COLO829 (cell line): ENCODE data around the gene HACD2.

Experiments
- DNase-seq: peaks from one replicate; pipeline ENCODE4 v3.0.0; 2012; ENCODE audit warnings: low spot score

HACD2 gene

DNA sequence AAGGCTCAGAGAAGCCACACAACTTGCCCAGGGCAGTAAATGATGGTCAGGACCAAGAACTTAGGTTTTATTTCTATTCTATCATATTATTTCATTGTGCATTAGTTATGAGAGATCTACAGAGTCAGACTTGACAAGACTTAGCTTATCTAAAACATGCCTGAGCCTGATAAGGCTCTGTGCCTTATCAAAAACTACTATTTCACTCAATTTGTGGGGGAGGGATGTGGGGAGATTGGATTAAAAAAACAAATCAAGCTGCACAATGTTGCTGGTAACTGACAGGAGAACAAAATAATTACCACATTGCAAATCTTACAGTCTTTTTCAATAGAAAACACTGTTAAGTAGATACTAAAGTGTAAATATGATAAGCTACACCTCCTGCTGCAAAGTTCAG, 16.0 kb downstream of the HACD2 start:
- DNase-seq = no peak

DNA sequence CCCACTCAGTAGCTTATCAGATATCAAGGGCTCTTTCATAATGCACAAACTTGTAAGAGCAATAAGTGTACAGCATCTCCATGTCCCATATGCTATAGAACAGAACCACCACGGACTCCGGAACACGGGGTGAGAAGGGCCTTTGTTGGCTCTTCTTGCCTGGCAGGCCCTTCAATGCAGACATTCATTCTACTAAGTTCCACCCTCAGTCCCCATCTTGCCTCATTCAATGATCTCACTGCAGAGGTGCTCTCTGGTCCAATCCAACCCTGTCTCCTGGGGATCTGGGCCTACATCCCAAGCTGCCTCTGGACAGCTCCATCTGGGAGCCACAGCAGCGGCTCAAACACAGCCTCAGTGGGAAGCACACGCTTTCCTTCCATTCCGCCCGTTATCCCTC, 16.8 kb downstream of the HACD2 start:
- peak; percentile 83 for DNase-seq

GRCh38 chr3:123564056-123564455, 20.8 kb downstream of the HACD2 start:
- DNase-seq = no peak

DNA sequence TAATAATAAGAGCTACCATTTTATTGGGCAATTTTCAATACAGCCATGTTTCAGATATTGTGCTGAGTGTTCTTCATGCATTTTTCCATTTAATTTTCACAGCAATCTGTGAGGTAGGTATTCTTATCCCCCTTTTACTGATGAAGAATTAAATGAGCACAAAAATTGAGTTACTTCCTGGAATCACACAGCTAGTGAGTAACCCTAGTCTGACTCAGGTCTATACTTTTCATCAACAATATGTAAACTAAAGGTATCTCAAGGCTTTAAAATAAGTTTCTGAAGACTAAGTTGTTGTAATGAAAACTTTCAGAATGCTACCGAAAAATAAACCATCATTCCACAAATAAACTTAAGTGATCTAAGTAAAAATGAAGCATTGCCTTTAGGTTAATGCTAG, 22.3 kb downstream of the HACD2 start:
- DNase-seq = no peak

DNA sequence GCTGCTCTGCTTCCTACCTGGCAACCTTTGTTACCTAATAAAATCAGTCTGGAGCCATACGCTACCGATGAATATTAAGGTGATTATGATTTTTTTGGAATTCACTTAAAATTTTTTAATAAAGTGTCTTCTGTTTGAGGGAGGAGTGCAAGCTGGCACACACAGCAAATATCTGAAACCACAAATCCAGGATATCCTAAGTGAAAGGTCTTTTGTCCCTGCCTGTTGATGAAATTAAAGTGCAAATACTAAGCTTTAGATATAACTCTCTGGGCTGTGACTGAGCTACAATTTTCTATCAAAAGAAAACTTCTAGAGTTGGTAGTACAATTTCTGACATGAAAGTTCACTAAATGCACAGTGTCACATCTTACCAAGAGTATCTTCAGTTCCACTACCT, 23.7 kb downstream of the HACD2 start:
- DNase-seq = peak; percentile 66

DNA sequence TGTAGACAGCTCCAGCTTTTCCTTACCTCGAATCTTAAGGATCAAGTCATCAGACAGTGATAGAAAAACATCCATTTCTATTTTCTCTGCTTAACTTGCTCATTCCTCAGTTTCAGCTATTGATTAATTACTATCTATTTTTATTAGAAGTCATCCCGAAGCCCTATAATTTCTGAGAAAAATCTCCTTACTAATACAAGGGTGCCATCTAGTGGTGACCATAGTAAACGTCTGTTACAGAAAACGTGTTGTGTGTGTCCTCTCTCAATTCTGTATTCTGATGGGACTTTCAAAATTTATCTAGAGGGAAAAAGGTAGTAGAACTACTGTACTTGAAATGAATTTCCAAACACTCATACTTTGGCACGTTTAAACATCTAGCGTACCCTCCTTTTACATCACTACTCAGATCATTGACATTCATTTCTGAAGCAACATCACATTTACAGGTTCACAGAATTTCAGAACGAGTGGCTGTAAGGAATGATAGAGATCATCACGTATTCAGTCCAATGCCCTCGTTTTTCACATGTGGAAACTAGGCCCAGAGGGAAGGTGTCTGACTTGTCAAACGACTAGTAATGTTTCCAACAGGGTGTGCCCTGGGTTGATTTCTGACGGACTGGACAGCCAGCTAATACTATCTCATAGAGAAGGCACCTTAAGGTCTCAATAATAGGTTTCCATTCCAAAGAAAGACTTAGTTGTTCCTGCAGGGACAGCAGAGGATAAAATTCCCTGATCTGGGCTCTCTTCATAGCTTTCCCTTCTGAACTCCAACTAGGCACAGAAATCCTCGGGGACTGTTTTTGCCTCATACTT, 25.6 kb downstream of the HACD2 start:
- DNase-seq = peak; percentile 72

DNA sequence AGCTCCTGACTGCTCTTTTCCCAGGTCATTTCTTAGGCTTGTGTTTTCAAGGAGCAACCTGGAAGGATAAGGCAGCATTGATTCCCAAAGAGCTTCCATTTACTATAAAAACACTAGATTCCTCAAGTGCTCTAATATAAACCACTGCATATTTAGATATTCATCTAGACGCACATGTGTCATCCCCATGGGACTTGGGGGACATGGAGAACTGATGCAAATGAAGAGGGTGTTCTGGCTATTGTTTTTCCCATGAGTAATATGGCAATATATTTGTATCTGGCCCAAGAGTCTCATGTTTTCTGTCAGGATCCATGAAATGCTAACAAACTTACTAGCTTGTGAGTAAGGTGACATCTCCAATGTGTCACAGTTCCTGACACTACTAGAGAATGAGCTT, 31.3 kb downstream of the HACD2 start:
- no peak for DNase-seq

GRCh38 chr3:123552768-123553167, 32.1 kb downstream of the HACD2 start:
- DNase-seq = no peak

DNA sequence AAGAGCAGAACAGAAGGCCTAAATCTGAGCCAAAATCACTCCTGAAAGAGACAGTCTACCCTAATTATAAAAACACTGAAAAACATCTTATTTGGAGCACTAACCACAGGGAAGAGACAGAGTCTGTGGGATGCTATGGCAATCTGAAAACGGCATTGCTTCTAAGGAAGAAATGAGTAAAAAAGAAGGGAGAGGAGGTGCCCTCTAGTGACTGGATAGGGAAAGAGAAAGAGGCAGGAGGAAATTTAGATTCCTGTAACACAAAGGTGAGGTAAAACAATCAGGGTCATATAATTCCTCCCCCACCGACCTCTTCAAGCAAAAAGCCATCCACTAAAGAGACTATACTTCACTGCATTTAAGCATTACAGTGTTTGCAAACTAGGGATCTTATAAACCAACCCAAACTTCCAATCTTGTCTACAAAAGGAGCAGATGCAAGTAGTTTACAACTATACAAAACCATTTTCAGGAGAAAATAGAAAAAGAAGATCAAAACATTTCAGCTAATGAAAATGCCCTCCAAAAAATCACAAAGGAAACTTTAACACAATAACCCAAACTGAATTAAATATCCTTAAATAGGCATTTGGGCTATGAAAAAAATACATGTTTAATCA, 32.6 kb downstream of the HACD2 start:
- no peak for DNase-seq

GRCh38 chr3:123547881-123548519, 36.9 kb downstream of the HACD2 start:
- no peak for DNase-seq

- DNase-seq = peak; percentile 35
These were observed 38.6 kb downstream of the HACD2 start for GRCh38 chr3:123546133-123546755.

DNA sequence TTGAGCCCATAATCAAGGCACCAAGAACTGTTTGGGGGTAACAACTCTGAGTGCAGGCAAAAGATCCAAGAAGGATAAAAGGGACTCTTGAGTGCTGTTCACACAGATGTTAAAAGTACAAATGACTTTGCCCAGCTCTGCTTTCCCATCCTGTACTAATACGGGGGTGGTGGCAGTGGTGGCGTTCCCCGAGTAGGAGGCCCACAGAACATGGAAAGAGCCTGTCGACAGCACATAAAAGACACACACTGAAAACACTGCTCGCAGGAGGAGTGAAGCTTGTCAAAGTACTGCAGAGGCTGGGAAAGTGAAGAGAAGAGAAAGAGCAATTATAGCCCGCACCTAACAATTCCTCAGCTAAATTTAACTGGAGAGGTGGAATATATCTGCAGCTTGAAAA, 40.9 kb downstream of the HACD2 start:
- DNase-seq = no peak

DNA sequence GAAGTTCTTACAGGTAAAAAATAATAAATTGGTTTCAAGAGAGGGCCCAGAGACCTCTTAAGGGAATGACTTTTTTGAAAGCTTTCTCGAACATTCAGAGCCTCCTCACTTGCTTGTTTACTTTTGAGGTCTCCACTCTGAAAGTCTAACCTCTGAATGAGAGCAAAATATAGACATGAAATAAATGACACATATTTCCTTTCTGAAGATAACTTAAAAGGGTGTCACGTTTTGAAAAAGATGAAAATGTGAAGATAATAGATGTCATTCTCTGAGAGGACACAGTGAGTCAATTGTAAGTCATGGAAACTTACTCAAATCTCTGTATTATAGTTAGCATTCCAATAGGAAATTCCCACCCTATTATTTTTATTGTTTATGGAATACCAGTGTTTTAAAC, 44.6 kb downstream of the HACD2 start:
- DNase-seq = no peak

DNA sequence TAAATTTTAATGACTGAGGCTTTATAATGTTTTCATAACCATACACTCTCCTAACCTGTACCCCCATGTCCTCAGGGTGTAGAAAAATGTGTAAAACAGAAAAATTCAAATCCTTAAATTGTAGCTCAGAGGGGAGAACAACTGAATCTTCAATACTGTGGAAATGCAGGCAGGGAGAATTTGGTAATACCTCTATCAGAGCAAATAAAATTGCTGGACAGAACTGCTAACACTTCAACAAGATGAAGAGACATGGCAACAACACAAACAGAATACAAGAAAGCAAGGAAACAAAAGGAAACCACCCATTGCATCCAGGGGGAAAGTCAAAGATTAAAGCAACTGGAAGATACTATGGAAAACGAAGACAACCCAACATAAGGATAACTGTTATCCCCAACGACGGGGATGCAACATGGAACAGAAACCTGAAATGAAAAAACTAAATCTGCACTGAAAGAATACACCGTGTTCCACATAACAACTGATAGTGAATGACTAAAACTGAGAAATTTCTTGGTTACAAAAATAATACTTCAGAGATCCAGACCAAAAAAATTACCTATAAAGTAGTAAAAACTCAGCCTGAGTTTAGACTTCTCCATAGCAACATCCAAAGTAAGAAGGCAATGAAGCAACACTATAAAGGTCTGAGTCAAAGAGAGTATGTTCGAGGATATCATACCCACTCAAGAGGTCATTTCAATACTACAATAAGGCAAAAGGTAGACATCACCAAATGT, 48.5 kb downstream of the HACD2 start:
- DNase-seq = no peak

GRCh38 chr3:123535580-123535979, 49.3 kb downstream of the HACD2 start:
- DNase-seq = no peak

DNA sequence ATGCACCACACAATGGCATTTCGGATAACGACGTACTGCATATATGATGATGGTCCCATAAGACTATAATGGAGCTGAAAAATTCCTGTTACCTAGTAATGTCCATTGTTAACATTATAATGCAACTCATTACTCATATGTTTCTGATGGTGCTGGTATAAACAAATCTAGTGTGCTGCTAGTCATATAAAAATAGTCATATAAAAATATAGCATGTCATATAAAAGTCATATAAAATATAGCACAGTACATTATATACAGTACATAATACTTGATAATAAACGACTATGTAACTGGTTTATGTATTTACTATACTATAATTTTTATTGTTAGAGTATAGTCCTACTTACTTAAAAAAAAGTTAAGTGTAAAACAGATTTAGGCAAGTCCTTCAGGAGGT, 50.6 kb downstream of the HACD2 start:
- no peak for DNase-seq

DNA sequence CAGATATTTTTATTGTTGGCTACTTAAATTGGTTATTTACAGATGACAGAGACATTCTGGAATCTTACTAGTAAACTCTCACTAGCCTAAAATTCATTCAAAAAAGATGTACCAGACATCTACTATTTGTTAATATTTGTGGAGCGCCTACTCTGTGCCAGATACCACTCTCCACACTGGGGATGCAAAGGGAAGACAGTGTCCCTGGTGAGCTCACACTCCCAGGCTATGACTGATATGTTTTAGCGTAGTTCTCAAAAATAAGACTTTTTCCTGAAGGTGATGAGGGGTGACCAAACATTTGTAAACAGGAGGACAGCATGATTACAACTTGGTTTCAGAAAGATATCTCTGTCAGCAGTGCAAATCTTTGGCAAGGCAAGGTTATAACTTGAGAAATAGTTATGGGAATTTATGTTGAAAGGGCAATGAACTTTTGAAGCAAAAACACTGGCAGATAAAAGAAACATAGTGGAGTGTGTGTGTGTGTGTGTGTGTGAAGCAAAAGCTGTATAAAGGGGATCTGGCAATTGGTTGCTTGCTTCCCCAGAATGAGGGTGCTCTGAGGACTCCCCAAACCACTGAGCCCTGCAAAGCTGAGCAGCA, 51.2 kb downstream of the HACD2 start:
- DNase-seq = no peak

DNA sequence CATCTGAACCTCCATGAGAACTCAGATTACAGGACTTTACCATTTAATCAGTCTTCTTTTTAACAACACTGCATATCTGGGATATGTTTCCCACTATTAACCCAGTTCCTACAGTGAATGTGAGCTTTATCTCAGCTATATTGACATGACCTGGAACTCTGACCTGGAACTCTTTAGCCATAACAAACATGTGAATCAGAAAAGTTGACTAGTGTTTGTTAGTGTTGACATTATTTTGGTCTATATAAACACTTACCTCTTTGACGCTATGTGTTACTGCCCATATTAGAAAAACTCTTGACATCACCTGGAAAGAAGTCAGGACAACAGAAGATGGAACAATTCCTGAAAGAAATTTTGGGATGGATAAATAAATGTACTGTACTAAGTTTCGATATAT, 56.7 kb downstream of the HACD2 start:
- DNase-seq = no peak

GRCh38 chr3:123527046-123527445, 57.8 kb downstream of the HACD2 start:
- DNase-seq = no peak

DNA sequence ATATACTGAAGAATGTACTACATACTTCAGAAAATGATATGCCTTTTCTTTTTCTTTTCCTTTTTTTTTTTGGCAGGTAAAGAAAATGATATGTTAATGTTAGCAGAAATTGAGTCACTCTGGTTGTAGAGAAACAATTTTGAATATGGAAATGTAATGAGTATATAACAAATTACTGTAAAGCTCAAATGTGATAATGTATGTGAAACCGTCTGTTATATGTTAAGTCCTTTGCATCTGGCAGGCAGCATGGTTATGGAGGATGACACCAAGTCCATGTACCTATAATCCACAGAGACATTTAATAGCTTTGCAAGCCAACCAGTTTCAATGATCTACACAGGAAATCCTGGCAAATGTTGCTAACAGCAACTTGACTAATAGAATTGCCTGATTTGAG, 58.4 kb downstream of the HACD2 start:
- DNase-seq = no peak

DNA sequence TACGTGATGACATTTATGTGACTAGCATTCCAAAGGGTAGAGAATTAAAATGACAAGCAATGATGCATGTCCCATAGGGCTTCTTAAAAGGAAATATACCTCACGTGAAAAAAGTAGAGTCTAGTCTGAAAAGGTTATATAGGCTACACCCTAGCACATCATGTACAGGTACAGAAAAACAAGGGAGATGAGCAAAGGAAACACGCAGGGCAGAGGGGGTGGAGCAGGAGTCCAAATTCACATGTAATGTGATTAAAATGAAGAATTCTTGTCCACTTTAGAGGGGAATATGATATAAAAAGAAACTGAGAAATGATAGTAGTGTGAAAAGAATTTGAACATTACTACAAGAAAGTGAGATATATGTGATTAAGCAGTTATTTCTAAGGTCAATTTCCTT, 59.4 kb downstream of the HACD2 start:
- DNase-seq = no peak

DNA sequence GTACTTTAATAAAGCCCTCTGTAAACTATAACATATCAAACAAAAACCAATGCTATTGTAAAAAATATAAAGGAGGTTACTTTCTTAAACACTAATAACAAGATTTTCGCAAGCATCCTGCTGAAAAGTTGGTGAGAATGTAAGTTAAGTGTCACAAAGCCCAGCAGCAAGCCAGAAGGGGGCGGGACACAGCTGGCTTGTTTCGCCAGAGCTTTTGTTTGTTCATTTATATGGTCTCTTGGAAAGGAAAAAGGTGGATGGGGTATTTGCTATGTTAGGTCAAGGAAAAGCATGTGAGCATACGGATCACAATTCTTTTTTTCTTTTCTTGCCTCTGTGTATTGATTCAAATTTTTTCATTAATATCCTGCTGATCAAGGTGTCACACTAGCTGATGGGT, 59.9 kb downstream of the HACD2 start:
- no peak for DNase-seq
